ENCODE data around the gene CPEB3. TPM values are rescaled to one million over a fixed set of nuclear protein-coding genes. Genes with fewer than 3 reads are reported as not detected.

CPEB3 gene
- total RNA-seq, 6 experiments from 2014 or later, result 5.7 to 46.5 (median 8.7) TPM

DNA sequence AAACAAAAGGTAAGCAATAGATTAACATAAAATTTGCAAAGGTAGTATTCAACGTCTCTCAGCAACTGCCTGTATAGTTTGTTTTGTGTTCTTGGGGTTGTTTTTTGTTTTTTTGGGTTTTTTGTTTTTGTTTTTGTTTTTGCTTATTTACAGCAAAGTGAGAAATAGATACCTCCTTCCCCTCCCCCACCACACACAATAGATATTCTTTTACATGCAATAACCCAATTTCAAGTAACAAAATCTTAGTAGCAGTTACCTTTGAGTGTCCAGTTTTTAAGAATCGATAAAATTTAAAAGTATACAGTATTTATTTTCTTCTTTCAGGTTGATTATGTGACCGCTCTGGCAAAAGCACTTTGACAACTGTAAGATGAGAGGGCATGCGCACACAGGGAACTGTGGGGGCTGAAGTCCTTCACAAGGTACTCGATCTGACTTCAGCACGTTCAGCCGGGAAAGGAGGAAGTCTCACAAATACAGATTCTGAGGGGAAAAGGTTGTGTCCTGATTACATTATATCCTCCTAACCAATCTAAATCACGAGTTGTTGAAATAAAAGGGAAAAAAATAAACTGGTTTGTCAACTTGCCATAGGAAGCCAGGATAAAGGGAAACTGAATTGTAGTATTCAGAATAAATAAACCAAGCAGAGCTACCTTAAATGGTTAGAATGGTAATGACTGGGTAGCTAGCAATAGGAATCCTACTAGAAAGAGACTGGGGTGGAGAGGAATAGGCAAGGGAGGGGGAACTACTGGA is 47.8 kb downstream of the CPEB3 start:
- peak; percentile 55 to 70 (median 66) for ATAC-seq
- TF ChIP-seq POLR2A (IDR thresholded peaks at IDR 0.05), result no peak
- TF ChIP-seq, protein P1, sequence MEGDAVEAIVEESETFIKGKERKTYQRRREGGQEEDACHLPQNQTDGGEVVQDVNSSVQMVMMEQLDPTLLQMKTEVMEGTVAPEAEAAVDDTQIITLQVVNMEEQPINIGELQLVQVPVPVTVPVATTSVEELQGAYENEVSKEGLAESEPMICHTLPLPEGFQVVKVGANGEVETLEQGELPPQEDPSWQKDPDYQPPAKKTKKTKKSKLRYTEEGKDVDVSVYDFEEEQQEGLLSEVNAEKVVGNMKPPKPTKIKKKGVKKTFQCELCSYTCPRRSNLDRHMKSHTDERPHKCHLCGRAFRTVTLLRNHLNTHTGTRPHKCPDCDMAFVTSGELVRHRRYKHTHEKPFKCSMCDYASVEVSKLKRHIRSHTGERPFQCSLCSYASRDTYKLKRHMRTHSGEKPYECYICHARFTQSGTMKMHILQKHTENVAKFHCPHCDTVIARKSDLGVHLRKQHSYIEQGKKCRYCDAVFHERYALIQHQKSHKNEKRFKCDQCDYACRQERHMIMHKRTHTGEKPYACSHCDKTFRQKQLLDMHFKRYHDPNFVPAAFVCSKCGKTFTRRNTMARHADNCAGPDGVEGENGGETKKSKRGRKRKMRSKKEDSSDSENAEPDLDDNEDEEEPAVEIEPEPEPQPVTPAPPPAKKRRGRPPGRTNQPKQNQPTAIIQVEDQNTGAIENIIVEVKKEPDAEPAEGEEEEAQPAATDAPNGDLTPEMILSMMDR (IDR thresholded peaks at IDR 0.05), result no peak
- Histone ChIP-seq H3K4me3 (peak overlapping the region in 2 of 3 donors; percentile 37 to 53), H3K9me3 (no peaks in the 10 kb centered on the region), H3K27ac (peak overlapping the region in 2 of 3 donors; percentile 44 to 67), H3K4me1 (peaks cover 0 to 19% (median 4%) of the 10 kb centered on the region in 4 donors), H3K27me3 (no peaks in the 10 kb centered on the region), H3K36me3 (no peaks in the 10 kb centered on the region)
- intact Hi-C loops (cut with DNase I), result no loop called here
- WGBS (ENCODE audit: insufficient coverage, low coverage, low lambda C conversion rate, missing lambda C conversion rate), result 1% methylated on average over 8 of the region's 8 CpGs
- peak; percentile 69 to 83 (median 76) for DNase-seq

DNA sequence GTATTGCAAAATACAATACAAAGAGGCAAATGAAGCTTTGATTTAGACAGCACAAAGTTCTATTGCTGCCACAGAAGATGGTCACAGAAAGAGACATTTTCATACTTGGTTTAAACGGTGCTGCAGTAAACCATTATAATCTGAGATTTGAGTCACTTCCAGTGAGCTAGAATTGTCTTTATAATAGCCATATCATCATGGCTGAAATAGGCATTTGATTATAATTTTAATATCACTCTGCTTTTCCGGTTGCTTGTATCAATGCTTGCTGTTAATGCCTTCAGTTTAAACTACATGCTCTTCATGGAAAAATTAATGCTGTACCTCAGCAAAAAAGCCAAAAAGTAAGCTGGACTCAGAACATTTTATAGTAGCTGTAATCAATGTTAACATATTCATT is 48.5 kb downstream of the CPEB3 start:
- H3K4me1 ChIP-seq, result peaks cover 0 to 25% (median 4%) of the 10 kb centered on the region in 4 donors
- no peak overlapping the region for H3K4me3 ChIP-seq
- ATAC-seq (no peak), DNase-seq (no peak)
- H3K27ac ChIP-seq, result peak overlapping the region in 1 of 3 donors; percentile 44
- no peaks in the 10 kb centered on the region for H3K27me3 ChIP-seq
- no peaks in the 10 kb centered on the region for H3K9me3 ChIP-seq
- 35% methylated on average over 2 of the region's 2 CpGs for WGBS (ENCODE audit: insufficient coverage, low coverage, low lambda C conversion rate, missing lambda C conversion rate)
- H3K36me3 ChIP-seq, result no peaks in the 10 kb centered on the region
- intact Hi-C loops (cut with DNase I), result no loop called here
- TF ChIP-seq, protein P1 (IDR thresholded peaks at IDR 0.05), result no peak
- no peak for TF ChIP-seq POLR2A (IDR thresholded peaks at IDR 0.05)

DNA sequence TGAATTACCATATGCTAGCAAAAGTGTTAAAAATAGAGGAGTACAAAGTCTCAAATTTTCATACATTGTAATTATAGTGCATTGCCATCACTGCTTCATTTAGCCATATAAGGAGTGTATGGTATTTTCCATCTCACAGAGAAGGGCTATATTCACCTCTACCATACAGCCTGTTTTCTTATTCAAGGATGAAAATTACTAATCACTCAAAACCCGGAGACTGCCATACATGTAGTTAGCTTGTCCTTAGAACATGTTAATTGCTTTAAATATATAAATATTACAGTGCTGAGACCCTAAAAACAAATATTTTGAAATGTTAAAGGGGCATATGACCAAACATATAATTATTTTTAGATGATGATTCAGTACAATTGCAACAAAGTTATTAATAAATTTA is 49.4 kb downstream of the CPEB3 start:
- intact Hi-C loops (cut with DNase I), result no loop called here
- H3K4me1 ChIP-seq, result peaks cover 0 to 25% (median 4%) of the 10 kb centered on the region in 4 donors

DNA sequence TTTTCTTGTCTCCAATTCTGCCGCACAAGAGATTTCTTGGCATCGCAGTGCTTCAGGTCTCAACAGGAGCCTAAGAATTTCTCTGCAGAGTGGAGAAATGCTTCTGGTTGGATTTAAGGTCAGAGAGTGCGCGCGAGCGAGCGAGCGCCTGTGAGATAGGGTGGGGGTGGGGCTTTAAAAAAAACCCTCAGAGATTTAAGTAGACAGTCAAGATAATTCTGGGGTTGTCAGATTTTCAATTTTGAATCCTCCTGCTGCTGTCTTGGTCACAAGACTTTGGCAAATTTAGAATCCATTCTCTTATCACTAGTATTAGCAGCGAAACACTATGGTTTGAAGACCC is 49.7 kb downstream of the CPEB3 start:
- TF ChIP-seq, protein P1 (IDR thresholded peaks at IDR 0.05), result no peak
- no peak for TF ChIP-seq POLR2A (IDR thresholded peaks at IDR 0.05)
- intact Hi-C loops (cut with DNase I), result no loop called here
- DNase-seq, result peak in 1 of 3 donors; percentile 48
- Histone ChIP-seq H3K4me3 (peak overlapping the region; percentile 55 to 68 (median 61)), H3K36me3 (no peaks in the 10 kb centered on the region), H3K27ac (peak overlapping the region; percentile 79 to 92 (median 83)), H3K4me1 (peaks cover 0 to 25% (median 4%) of the 10 kb centered on the region in 4 donors), H3K9me3 (no peaks in the 10 kb centered on the region), H3K27me3 (no peaks in the 10 kb centered on the region)
- WGBS (ENCODE audit: insufficient coverage, low coverage, low lambda C conversion rate, missing lambda C conversion rate), result 4% methylated on average over 9 of the region's 9 CpGs
- peak; percentile 15 to 52 (median 42) for ATAC-seq

More for the DNA sequence above, 49.4 kb downstream of the CPEB3 start:
- Histone ChIP-seq H3K27ac (peak overlapping the region; percentile 79 to 92 (median 83)), H3K27me3 (no peaks in the 10 kb centered on the region), H3K36me3 (no peaks in the 10 kb centered on the region), H3K4me3 (peak overlapping the region; percentile 55 to 68 (median 61)), H3K9me3 (no peaks in the 10 kb centered on the region)
- ATAC-seq, result no peak
- 32% methylated on average over 1 of the region's 1 CpG for WGBS (ENCODE audit: insufficient coverage, low coverage, low lambda C conversion rate, missing lambda C conversion rate)
- DNase-seq, result no peak
- TF ChIP-seq POLR2A (IDR thresholded peaks at IDR 0.05), result no peak
- TF ChIP-seq, protein P1 (IDR thresholded peaks at IDR 0.05), result no peak
